SH-SY5Y (cell line): ENCODE measurements around the gene ZNF470.

Experiments
- GATA2 ChIP-seq: IDR thresholded peaks from 2 replicates; pipeline ENCODE4 v1.6.1; 2011; ENCODE audit warnings: mild to moderate bottlenecking, low read depth, low read length
- GATA3 ChIP-seq: IDR thresholded peaks from 2 replicates; pipeline ENCODE4 v1.6.1; 2011; ENCODE audit warnings: low read depth, mild to moderate bottlenecking, low read length, moderate library complexity

- TF ChIP-seq GATA2, result no peak
- no peak for TF ChIP-seq GATA3
Measured at GRCh38 chr19:56525214-56525860, 41.9 kb upstream of the ZNF470 start.
